HL-60 (cell line): ENCODE results near the gene SMIM13.

Experiments used
- DNase-seq, 2 experiments: peaks; one replicate each; pipeline ENCODE4 v3.0.0-alpha.2; 2010 to 2020; ENCODE audit warnings: low read depth in 1 of 2, low spot score in 1 of 2
- H3K27ac ChIP-seq: fragments of 250-450 bp; sonication (Bioruptor Pico); replicated peaks from 2 replicates; pipeline ENCODE4 v1.5.1; 2020; ENCODE audit warnings: mild to moderate bottlenecking, moderate library complexity
- H3K27me3 ChIP-seq: fragments of 250-450 bp; sonication (Bioruptor Pico); 2 replicates; pipeline ENCODE4 v1.5.1; 2021; ENCODE audit warnings: mild to moderate bottlenecking, moderate library complexity; ENCODE audit not compliant: insufficient read depth, poor library complexity, severe bottlenecking
- H3K4me3 ChIP-seq: replicated peaks from 2 replicates; pipeline ENCODE4 v1.5.1; 2011; ENCODE audit warnings: mild to moderate bottlenecking, control low read depth, low read length; ENCODE audit not compliant: insufficient read depth
- GABPA ChIP-seq: IDR thresholded peaks from 2 replicates; pipeline ENCODE4 v1.6.1; 2012; ENCODE audit warnings: low read depth
- POLR2AphosphoS5 ChIP-seq: IDR thresholded peaks from 2 replicates; pipeline ENCODE4 v1.6.1; 2012; ENCODE audit warnings: low read depth
- SPI1 ChIP-seq: IDR thresholded peaks from 2 replicates; pipeline ENCODE4 v1.6.1; 2012; ENCODE audit warnings: low read depth, mild to moderate bottlenecking, borderline replicate concordance
- TF ChIP-seq, protein P1 (sequence below): IDR thresholded peaks from 2 replicates; pipeline ENCODE4 v1.6.1; 2012; ENCODE audit warnings: low read depth; ENCODE audit not compliant: insufficient replicate concordance
- TF ChIP-seq, protein P2 (sequence below): IDR thresholded peaks from one replicate; pipeline ENCODE4 v1.5.1; 2011; ENCODE audit warnings: low read length, control low read depth, inconsistent platforms; ENCODE audit not compliant: insufficient read depth

SMIM13 gene

DNA sequence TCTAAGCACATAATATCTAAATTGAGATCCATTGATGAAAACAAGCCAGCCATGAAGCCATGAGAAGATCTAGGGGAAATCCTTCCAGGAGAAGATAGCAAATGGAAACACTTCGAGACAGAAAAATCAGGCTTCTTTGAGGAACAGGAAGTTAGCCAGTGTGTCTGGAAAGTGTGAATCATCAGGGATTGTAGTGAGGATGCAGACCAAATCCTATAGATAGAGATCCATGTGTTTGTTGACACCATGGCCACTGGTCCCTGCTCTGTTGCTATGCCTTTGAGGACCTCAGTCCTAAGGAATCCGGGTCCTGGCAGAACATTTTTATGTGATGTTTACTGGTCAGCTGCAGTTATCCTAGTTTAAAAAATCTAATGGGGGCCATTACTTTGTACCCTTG is 42.9 kb upstream of the SMIM13 start:
- Histone ChIP-seq H3K27ac (no peak overlapping the region), H3K27me3 (no peaks in the 10 kb centered on the region), H3K4me3 (no peak overlapping the region)
- DNase-seq: peak in 1 of 2 experiments; percentile 47
- no peak for TF ChIP-seq SPI1
- TF ChIP-seq, protein P1, sequence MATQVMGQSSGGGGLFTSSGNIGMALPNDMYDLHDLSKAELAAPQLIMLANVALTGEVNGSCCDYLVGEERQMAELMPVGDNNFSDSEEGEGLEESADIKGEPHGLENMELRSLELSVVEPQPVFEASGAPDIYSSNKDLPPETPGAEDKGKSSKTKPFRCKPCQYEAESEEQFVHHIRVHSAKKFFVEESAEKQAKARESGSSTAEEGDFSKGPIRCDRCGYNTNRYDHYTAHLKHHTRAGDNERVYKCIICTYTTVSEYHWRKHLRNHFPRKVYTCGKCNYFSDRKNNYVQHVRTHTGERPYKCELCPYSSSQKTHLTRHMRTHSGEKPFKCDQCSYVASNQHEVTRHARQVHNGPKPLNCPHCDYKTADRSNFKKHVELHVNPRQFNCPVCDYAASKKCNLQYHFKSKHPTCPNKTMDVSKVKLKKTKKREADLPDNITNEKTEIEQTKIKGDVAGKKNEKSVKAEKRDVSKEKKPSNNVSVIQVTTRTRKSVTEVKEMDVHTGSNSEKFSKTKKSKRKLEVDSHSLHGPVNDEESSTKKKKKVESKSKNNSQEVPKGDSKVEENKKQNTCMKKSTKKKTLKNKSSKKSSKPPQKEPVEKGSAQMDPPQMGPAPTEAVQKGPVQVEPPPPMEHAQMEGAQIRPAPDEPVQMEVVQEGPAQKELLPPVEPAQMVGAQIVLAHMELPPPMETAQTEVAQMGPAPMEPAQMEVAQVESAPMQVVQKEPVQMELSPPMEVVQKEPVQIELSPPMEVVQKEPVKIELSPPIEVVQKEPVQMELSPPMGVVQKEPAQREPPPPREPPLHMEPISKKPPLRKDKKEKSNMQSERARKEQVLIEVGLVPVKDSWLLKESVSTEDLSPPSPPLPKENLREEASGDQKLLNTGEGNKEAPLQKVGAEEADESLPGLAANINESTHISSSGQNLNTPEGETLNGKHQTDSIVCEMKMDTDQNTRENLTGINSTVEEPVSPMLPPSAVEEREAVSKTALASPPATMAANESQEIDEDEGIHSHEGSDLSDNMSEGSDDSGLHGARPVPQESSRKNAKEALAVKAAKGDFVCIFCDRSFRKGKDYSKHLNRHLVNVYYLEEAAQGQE: no peak
- TF ChIP-seq GABPA: no peak
- TF ChIP-seq POLR2AphosphoS5: no peak
- TF ChIP-seq, protein P2, sequence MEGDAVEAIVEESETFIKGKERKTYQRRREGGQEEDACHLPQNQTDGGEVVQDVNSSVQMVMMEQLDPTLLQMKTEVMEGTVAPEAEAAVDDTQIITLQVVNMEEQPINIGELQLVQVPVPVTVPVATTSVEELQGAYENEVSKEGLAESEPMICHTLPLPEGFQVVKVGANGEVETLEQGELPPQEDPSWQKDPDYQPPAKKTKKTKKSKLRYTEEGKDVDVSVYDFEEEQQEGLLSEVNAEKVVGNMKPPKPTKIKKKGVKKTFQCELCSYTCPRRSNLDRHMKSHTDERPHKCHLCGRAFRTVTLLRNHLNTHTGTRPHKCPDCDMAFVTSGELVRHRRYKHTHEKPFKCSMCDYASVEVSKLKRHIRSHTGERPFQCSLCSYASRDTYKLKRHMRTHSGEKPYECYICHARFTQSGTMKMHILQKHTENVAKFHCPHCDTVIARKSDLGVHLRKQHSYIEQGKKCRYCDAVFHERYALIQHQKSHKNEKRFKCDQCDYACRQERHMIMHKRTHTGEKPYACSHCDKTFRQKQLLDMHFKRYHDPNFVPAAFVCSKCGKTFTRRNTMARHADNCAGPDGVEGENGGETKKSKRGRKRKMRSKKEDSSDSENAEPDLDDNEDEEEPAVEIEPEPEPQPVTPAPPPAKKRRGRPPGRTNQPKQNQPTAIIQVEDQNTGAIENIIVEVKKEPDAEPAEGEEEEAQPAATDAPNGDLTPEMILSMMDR: no peak

DNA sequence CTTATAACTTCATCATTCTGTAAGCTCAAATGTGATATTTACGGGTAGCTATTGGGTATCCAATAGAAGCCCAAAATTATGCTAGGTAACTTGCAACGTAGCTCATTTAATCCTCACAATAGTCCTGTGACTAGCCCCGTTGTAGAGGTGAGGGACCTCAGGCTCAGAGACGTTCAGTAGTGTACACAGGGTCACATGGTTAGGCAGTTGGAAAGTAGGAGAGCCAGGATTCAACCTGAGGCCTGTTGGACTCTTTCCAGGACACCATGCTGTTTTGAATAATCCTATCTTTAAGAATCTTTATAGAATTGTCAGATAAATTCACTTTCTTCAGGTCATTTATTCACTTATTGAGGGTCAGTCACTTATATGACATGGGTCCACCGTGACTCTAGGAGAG is 40.3 kb upstream of the SMIM13 start:
- Histone ChIP-seq H3K27me3 (no peaks in the 10 kb centered on the region), H3K27ac (no peak overlapping the region), H3K4me3 (no peak overlapping the region)
- TF ChIP-seq GABPA (no peak), POLR2AphosphoS5 (no peak), SPI1 (no peak)
- TF ChIP-seq, protein P1: no peak
- TF ChIP-seq, protein P2: no peak
- no peak for DNase-seq

DNA sequence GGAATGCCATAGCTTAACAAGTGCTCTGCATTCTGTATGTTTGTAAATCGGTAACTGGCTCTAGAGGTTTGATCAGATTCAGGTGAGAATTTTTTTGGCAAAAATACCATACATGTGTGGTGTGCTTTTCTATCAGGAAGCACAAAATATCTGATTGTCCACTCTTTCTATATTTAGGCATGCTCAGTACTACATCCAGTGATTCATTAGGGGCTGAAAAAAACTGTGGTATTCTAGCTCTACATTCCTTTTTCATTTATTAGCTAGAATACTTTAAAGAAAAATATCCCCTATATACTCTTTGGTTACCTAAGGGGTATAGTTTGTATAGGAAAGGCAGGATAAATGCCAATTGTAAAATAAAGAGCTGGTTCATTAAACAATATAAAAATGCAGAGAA is 38.9 kb upstream of the SMIM13 start:
- H3K27me3 ChIP-seq: no peaks in the 10 kb centered on the region
- no peak overlapping the region for H3K27ac ChIP-seq
- TF ChIP-seq SPI1 (no peak), POLR2AphosphoS5 (no peak), GABPA (no peak)
- TF ChIP-seq, protein P1: no peak
- TF ChIP-seq, protein P2: no peak

More for the DNA sequence above, 38.9 kb upstream of the SMIM13 start:
- no peak overlapping the region for H3K4me3 ChIP-seq
- no peak for DNase-seq
